ENCODE results near the gene NPB. TPM values are rescaled to one million over a fixed set of nuclear protein-coding genes. Genes with fewer than 3 reads are reported as not detected.

NPB gene
- total RNA-seq, 1 donor from 2014 or later: 1.9 TPM

- DNase-seq (ENCODE audit: extremely low read depth, low read depth, low spot score): no peak
Measured at GRCh38 chr17:81869221-81870130, 32.6 kb upstream of the NPB start.

- DNase-seq (ENCODE audit: extremely low read depth, low read depth, low spot score): no peak
Measured at GRCh38 chr17:81870131-81870980, 31.7 kb upstream of the NPB start.

GRCh38 chr17:81870981-81871386, 31.1 kb upstream of the NPB start, which contains the start of gene ARHGDIA:
Gene ARHGDIA (minus strand): TSS chr17:81871337. CDS start chr17:81869930, 1,407 bp downstream.
- no peak for DNase-seq (ENCODE audit: extremely low read depth, low read depth, low spot score)

- no peak for DNase-seq (ENCODE audit: extremely low read depth, low read depth, low spot score)
Measured at GRCh38 chr17:81871387-81872230, 30.4 kb upstream of the NPB start.

- DNase-seq (ENCODE audit: extremely low read depth, low read depth, low spot score): no peak
Measured at GRCh38 chr17:81877569-81877968, 24.5 kb upstream of the NPB start.

- DNase-seq (ENCODE audit: extremely low read depth, low read depth, low spot score): no peak
Measured at GRCh38 chr17:81878294-81878693, 23.7 kb upstream of the NPB start.

GRCh38 chr17:81879121-81879520, 22.9 kb upstream of the NPB start:
- DNase-seq (ENCODE audit: extremely low read depth, low read depth, low spot score): no peak

- no peak for DNase-seq (ENCODE audit: extremely low read depth, low read depth, low spot score)
Measured at GRCh38 chr17:81884520-81884919, 17.5 kb upstream of the NPB start.

GRCh38 chr17:81884968-81885367, 17.1 kb upstream of the NPB start:
- no peak for DNase-seq (ENCODE audit: extremely low read depth, low read depth, low spot score)

GRCh38 chr17:81885454-81885853, 16.6 kb upstream of the NPB start:
- no peak for DNase-seq (ENCODE audit: extremely low read depth, low read depth, low spot score)

GRCh38 chr17:81885869-81886548, 16.0 kb upstream of the NPB start:
- DNase-seq (ENCODE audit: extremely low read depth, low read depth, low spot score): no peak

- DNase-seq (ENCODE audit: extremely low read depth, low read depth, low spot score): no peak
Measured at GRCh38 chr17:81888105-81888987, 13.7 kb upstream of the NPB start.

- DNase-seq (ENCODE audit: extremely low read depth, low read depth, low spot score): no peak
Measured at GRCh38 chr17:81888988-81889595, 12.9 kb upstream of the NPB start.

- DNase-seq (ENCODE audit: extremely low read depth, low read depth, low spot score): no peak
Measured at GRCh38 chr17:81889602-81890001, 12.4 kb upstream of the NPB start.

- DNase-seq (ENCODE audit: extremely low read depth, low read depth, low spot score): no peak
Measured at GRCh38 chr17:81890447-81891302, 11.4 kb upstream of the NPB start.

- DNase-seq (ENCODE audit: extremely low read depth, low read depth, low spot score): no peak
Measured at GRCh38 chr17:81891303-81891552, 10.8 kb upstream of the NPB start.

- DNase-seq (ENCODE audit: extremely low read depth, low read depth, low spot score): no peak
Measured at GRCh38 chr17:81895400-81895799, 6.6 kb upstream of the NPB start.
